ENCODE measurements around the gene SEC61G. TPM values are rescaled to one million over a fixed set of nuclear protein-coding genes. Genes with fewer than 3 reads are reported as not detected.

SEC61G gene
- total RNA-seq, 2 donors from 2014 or later: 137 to 170 TPM

DNA sequence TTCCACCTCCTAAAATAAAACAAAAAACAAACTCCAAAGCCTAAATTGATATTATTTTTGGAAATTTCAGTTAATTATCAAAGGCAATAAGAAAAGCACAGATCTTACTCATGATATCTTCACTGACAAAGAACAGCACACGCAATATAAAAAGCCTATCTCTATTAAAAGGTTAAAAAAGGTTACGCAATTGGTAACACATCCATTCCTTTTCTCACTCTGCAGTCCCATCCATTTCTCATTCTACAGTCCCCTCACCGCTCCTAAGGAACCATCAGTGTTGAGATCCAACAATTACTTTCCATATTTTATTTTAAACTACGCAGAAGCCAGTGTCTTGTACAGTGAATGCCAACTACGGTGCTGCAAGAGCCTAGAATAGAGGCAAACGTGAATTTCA lies 1.3 kb downstream of the SEC61G start:
- Histone ChIP-seq H3K27ac (no peak overlapping the region), H3K9ac (ENCODE audit: low read depth in 2 of 2, low read length in 2 of 2) (no peak overlapping the region), H3K36me3 (no peaks in the 10 kb centered on the region), H3K27me3 (no peaks in the 10 kb centered on the region), H3K4me3 (peak overlapping the region; percentile 96), H3K9me3 (no peaks in the 10 kb centered on the region), H3K4me1 (no peaks in the 10 kb centered on the region)
- intact Hi-C loops (cut with DNase I): no loop called here
- TF ChIP-seq, protein P1, sequence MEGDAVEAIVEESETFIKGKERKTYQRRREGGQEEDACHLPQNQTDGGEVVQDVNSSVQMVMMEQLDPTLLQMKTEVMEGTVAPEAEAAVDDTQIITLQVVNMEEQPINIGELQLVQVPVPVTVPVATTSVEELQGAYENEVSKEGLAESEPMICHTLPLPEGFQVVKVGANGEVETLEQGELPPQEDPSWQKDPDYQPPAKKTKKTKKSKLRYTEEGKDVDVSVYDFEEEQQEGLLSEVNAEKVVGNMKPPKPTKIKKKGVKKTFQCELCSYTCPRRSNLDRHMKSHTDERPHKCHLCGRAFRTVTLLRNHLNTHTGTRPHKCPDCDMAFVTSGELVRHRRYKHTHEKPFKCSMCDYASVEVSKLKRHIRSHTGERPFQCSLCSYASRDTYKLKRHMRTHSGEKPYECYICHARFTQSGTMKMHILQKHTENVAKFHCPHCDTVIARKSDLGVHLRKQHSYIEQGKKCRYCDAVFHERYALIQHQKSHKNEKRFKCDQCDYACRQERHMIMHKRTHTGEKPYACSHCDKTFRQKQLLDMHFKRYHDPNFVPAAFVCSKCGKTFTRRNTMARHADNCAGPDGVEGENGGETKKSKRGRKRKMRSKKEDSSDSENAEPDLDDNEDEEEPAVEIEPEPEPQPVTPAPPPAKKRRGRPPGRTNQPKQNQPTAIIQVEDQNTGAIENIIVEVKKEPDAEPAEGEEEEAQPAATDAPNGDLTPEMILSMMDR (IDR thresholded peaks at IDR 0.05): no peak
- DNase-seq: no peak

DNA sequence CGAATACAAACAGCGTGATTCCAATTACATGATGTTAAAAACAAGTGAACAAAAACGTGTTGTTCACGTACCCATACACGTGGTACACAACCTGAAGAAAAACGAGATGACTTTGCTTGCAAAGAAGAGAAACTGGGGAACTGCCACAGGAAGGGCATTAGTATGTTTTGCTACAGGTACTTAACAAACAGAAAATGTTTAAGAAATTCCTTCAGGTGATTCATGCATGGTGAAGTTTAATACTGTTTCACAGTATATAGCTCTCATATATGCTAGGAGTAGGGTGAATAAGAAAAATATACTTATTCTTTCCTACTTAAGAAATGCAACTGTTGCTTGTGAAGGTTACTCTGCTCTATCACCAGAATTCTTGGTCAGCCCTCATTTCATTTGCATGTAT lies 9.8 kb downstream of the SEC61G start:
- Histone ChIP-seq H3K4me1 (no peaks in the 10 kb centered on the region), H3K9ac (ENCODE audit: low read depth in 2 of 2, low read length in 2 of 2) (no peak overlapping the region), H3K9me3 (no peaks in the 10 kb centered on the region), H3K27me3 (no peaks in the 10 kb centered on the region), H3K27ac (no peak overlapping the region), H3K4me3 (no peak overlapping the region), H3K36me3 (peaks cover 10% of the 10 kb centered on the region)
- TF ChIP-seq, protein P1 (IDR thresholded peaks at IDR 0.05): no peak
- intact Hi-C loops (cut with DNase I): no loop called here
- no peak for DNase-seq

DNA sequence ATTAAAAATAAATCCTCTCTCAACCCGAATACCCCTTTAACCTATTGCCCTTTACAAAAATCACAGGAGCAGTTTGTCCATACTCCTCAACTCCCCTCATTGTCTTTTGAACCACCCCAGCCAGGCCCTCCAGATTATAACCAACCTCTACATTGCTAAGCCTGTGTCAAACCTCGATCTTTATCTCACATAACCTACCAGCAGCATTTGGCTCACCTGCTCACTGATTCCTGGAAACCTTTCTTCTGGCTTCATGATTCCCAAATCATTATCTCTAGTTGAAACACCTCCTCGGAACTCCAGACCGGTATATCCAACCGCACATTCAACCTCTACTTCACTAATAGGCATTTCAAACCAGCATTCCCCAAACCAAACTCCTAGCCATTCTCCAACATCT lies 11.8 kb downstream of the SEC61G start:
- Histone ChIP-seq H3K9ac (ENCODE audit: low read depth in 2 of 2, low read length in 2 of 2) (no peak overlapping the region), H3K27ac (no peak overlapping the region), H3K4me1 (no peaks in the 10 kb centered on the region), H3K4me3 (no peak overlapping the region), H3K27me3 (no peaks in the 10 kb centered on the region), H3K9me3 (no peaks in the 10 kb centered on the region), H3K36me3 (peaks cover 10% of the 10 kb centered on the region)
- DNase-seq: no peak
- TF ChIP-seq, protein P1 (IDR thresholded peaks at IDR 0.05): no peak
- intact Hi-C loops (cut with DNase I): no loop called here

DNA sequence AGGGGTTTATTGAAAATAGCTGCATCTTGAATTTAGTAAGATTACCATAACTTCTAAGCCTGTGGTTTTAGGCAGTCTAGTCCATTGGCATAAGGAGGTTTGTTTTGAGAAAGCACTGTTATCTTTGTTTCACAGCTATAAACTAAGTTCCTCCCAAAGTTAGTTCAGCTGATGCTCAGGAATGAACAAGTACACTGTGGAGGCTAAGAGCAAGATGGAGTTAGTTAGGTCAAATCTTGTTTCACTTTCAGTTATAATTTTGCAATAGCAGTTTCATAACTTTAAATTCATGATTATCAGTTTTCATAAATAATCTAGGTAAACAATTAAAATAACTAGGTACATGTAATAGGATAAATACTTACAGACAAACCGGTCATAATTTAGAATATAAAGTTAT lies 15.4 kb downstream of the SEC61G start:
- Histone ChIP-seq H3K27me3 (no peaks in the 10 kb centered on the region), H3K27ac (no peak overlapping the region), H3K4me3 (no peak overlapping the region), H3K36me3 (no peaks in the 10 kb centered on the region), H3K4me1 (no peaks in the 10 kb centered on the region), H3K9me3 (no peaks in the 10 kb centered on the region), H3K9ac (ENCODE audit: low read depth in 2 of 2, low read length in 2 of 2) (no peak overlapping the region)
- intact Hi-C loops (cut with DNase I): no loop called here
- TF ChIP-seq, protein P1 (IDR thresholded peaks at IDR 0.05): no peak
- no peak for DNase-seq

DNA sequence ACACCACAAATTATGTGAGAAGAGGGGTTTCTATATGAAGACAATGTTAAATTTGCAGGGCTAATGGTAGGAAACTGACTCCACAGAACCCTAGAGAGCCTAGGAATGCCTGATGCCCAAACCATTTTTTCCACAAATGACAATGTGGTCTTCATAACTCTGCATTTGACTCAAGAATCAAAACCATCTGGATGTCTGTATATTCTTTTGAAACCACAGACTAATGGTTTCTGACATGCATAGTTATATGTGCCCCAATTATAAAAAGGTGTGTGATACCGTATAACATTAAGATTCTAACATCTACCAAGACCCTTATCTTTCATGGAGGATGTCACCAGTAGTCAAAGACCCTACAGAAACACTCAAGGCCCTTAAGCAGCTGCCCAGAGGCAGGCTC lies 20.3 kb downstream of the SEC61G start:
- Histone ChIP-seq H3K9ac (ENCODE audit: low read depth in 2 of 2, low read length in 2 of 2) (no peak overlapping the region), H3K9me3 (no peaks in the 10 kb centered on the region), H3K4me1 (no peaks in the 10 kb centered on the region), H3K27ac (no peak overlapping the region), H3K4me3 (no peak overlapping the region), H3K27me3 (no peaks in the 10 kb centered on the region), H3K36me3 (no peaks in the 10 kb centered on the region)
- TF ChIP-seq, protein P1 (IDR thresholded peaks at IDR 0.05): no peak
- intact Hi-C loops (cut with DNase I): no loop called here
- DNase-seq: no peak

DNA sequence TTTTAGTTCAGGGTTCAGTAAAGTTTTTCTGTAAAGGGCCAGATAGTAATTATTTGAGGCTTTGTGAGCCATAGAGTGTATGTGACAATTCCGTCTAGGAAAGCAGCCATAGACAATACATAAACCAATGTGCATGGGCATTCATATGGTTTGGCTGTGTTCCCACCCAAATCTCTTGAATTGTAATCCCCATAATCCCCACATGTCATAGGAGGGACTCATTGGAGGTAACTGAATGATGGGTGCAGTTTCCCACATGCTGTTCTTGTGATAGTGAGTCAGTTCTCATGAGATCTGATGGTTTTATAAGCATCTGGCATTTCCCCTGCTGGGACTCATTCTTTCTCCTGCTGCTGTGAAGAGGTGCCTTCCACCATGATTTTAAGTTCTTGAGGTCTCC lies 29.9 kb downstream of the SEC61G start:
- intact Hi-C loops (cut with DNase I): no loop called here
- no peak for DNase-seq
- Histone ChIP-seq H3K4me1 (no peaks in the 10 kb centered on the region), H3K36me3 (no peaks in the 10 kb centered on the region), H3K4me3 (no peak overlapping the region), H3K27ac (no peak overlapping the region), H3K9me3 (no peaks in the 10 kb centered on the region), H3K27me3 (no peaks in the 10 kb centered on the region), H3K9ac (ENCODE audit: low read depth in 2 of 2, low read length in 2 of 2) (no peak overlapping the region)
- TF ChIP-seq, protein P1 (IDR thresholded peaks at IDR 0.05): no peak

All from colonic mucosa (tissue), 4 donors.